Measurements from ENCODE around the gene C12orf56. TPM values are rescaled to one million over a fixed set of nuclear protein-coding genes. Genes with fewer than 3 reads are reported as not detected.
"Not testable (repeated sequence)": the region's sequence is repeated elsewhere in the genome, so short reads cannot be mapped to it uniquely, and the experiment has no call there.

The C12orf56 gene
- total RNA-seq, 1 experiment from 2014 or later = 0.29 TPM

GRCh38 chr12:64395739-64396138 is 5.2 kb upstream of the C12orf56 start:
- DNase-seq (ENCODE audit: low read depth, low spot score) = no peak
- in situ Hi-C loops (cut with HindIII; ENCODE audit: low pct_unique_long_range_greater_than_20kb, low sequenced_read_pairs) = no loop called here

- in situ Hi-C loops (cut with HindIII; ENCODE audit: low pct_unique_long_range_greater_than_20kb, low sequenced_read_pairs) = no loop called here
- peak; percentile 72 for DNase-seq (ENCODE audit: low read depth, low spot score)
Measured at GRCh38 chr12:64392221-64392620, 1.7 kb upstream of the C12orf56 start.

- in situ Hi-C loops (cut with HindIII; ENCODE audit: low pct_unique_long_range_greater_than_20kb, low sequenced_read_pairs) = no loop called here
- DNase-seq (ENCODE audit: low read depth, low spot score) = no peak
Measured at GRCh38 chr12:64389154-64389553, 1.4 kb downstream of the C12orf56 start.

GRCh38 chr12:64387197-64387816 is 3.3 kb downstream of the C12orf56 start:
- no peak for DNase-seq (ENCODE audit: low read depth, low spot score)
- in situ Hi-C loops (cut with HindIII; ENCODE audit: low pct_unique_long_range_greater_than_20kb, low sequenced_read_pairs) = no loop called here

- in situ Hi-C loops (cut with HindIII; ENCODE audit: low pct_unique_long_range_greater_than_20kb, low sequenced_read_pairs) = no loop called here
- DNase-seq (ENCODE audit: low read depth, low spot score) = no peak
Measured at GRCh38 chr12:64385468-64385867, 5.1 kb downstream of the C12orf56 start.

- in situ Hi-C loops (cut with HindIII; ENCODE audit: low pct_unique_long_range_greater_than_20kb, low sequenced_read_pairs) = no loop called here
- DNase-seq (ENCODE audit: low read depth, low spot score) = no peak
Measured at GRCh38 chr12:64385019-64385418, 5.5 kb downstream of the C12orf56 start.

GRCh38 chr12:64383675-64384074 is 6.9 kb downstream of the C12orf56 start:
- DNase-seq (ENCODE audit: low read depth, low spot score) = no peak
- in situ Hi-C loops (cut with HindIII; ENCODE audit: low pct_unique_long_range_greater_than_20kb, low sequenced_read_pairs) = no loop called here

- in situ Hi-C loops (cut with HindIII; ENCODE audit: low pct_unique_long_range_greater_than_20kb, low sequenced_read_pairs) = no loop called here
- DNase-seq (ENCODE audit: low read depth, low spot score) = no peak
Measured at GRCh38 chr12:64362721-64363305, 27.7 kb downstream of the C12orf56 start.

GRCh38 chr12:64361173-64361572 is 29.4 kb downstream of the C12orf56 start:
- in situ Hi-C loops (cut with HindIII; ENCODE audit: low pct_unique_long_range_greater_than_20kb, low sequenced_read_pairs); DNase-seq (ENCODE audit: low read depth, low spot score): not testable (repeated sequence)

- in situ Hi-C loops (cut with HindIII; ENCODE audit: low pct_unique_long_range_greater_than_20kb, low sequenced_read_pairs) = not testable (repeated sequence)
Measured at GRCh38 chr12:64356209-64356608, 34.3 kb downstream of the C12orf56 start.

GRCh38 chr12:64352181-64352580 is 38.4 kb downstream of the C12orf56 start:
- in situ Hi-C loops (cut with HindIII; ENCODE audit: low pct_unique_long_range_greater_than_20kb, low sequenced_read_pairs) = no loop called here
- peak; percentile 14 for DNase-seq (ENCODE audit: low read depth, low spot score)

More at GRCh38 chr12:64356209-64356608, 34.3 kb downstream of the C12orf56 start:
- not testable (repeated sequence) for DNase-seq (ENCODE audit: low read depth, low spot score)

GRCh38 chr12:64351265-64351664 is 39.3 kb downstream of the C12orf56 start:
- no peak for DNase-seq (ENCODE audit: low read depth, low spot score)
- in situ Hi-C loops (cut with HindIII; ENCODE audit: low pct_unique_long_range_greater_than_20kb, low sequenced_read_pairs) = no loop called here

- in situ Hi-C loops (cut with HindIII; ENCODE audit: low pct_unique_long_range_greater_than_20kb, low sequenced_read_pairs) = no loop called here
- no peak for DNase-seq (ENCODE audit: low read depth, low spot score)
Measured at GRCh38 chr12:64347630-64348029, 42.9 kb downstream of the C12orf56 start.

GRCh38 chr12:64344631-64345030 is 45.9 kb downstream of the C12orf56 start:
- DNase-seq (ENCODE audit: low read depth, low spot score) = not testable (repeated sequence)

GRCh38 chr12:64340546-64340945 is 50.0 kb downstream of the C12orf56 start:
- DNase-seq (ENCODE audit: low read depth, low spot score); in situ Hi-C loops (cut with HindIII; ENCODE audit: low pct_unique_long_range_greater_than_20kb, low sequenced_read_pairs): not testable (repeated sequence)

More at GRCh38 chr12:64344631-64345030, 45.9 kb downstream of the C12orf56 start:
- in situ Hi-C loops (cut with HindIII; ENCODE audit: low pct_unique_long_range_greater_than_20kb, low sequenced_read_pairs) = not testable (repeated sequence)

GRCh38 chr12:64335886-64336466 is 54.6 kb downstream of the C12orf56 start:
- DNase-seq (ENCODE audit: low read depth, low spot score) = no peak
- in situ Hi-C loops (cut with HindIII; ENCODE audit: low pct_unique_long_range_greater_than_20kb, low sequenced_read_pairs) = no loop called here

GRCh38 chr12:64332938-64333337 is 57.6 kb downstream of the C12orf56 start:
- no peak for DNase-seq (ENCODE audit: low read depth, low spot score)
- in situ Hi-C loops (cut with HindIII; ENCODE audit: low pct_unique_long_range_greater_than_20kb, low sequenced_read_pairs) = no loop called here

GRCh38 chr12:64332296-64332695 is 58.3 kb downstream of the C12orf56 start:
- in situ Hi-C loops (cut with HindIII; ENCODE audit: low pct_unique_long_range_greater_than_20kb, low sequenced_read_pairs) = no loop called here

More at GRCh38 chr12:64332296-64332695, 58.3 kb downstream of the C12orf56 start:
- no peak for DNase-seq (ENCODE audit: low read depth, low spot score)

Measured in SK-MEL-5 (cell line).